VCaP (cell line): Measurements from ENCODE around the gene ABLIM3.

ENCODE experiments used
- H3K27ac ChIP-seq: fragments of 450-650 bp; 2 replicates; pipeline ENCODE4 v1.5.1; 2017
- CTCF ChIP-seq: fragments of 450-650 bp; conservative IDR thresholded peaks from 2 replicates; pipeline ENCODE4 v1.5.1; 2017; ENCODE audit warnings: mild to moderate bottlenecking, moderate library complexity

Gene ABLIM3

GRCh38 chr5:149126906-149127305, 14.4 kb upstream of the ABLIM3 start:
- no peak for TF ChIP-seq CTCF
- peak overlapping the region; percentile 93 for H3K27ac ChIP-seq

- no peak for TF ChIP-seq CTCF
- H3K27ac ChIP-seq, result peak overlapping the region; percentile 93
Observed at GRCh38 chr5:149127394-149127955, 13.8 kb upstream of the ABLIM3 start.

GRCh38 chr5:149128023-149128875, 13.0 kb upstream of the ABLIM3 start:
- peak overlapping the region; percentile 93 for H3K27ac ChIP-seq
- peak; percentile 56 for TF ChIP-seq CTCF

GRCh38 chr5:149129181-149129580, 12.1 kb upstream of the ABLIM3 start:
- no peak for TF ChIP-seq CTCF
- H3K27ac ChIP-seq, result peak overlapping the region; percentile 93

GRCh38 chr5:149130121-149130914, 11.0 kb upstream of the ABLIM3 start:
- peak overlapping the region; percentile 93 for H3K27ac ChIP-seq
- peak; percentile 78 for TF ChIP-seq CTCF

GRCh38 chr5:149132474-149132873, 8.8 kb upstream of the ABLIM3 start:
- TF ChIP-seq CTCF, result no peak
- H3K27ac ChIP-seq, result no peak overlapping the region
